ENCODE results near the gene GNA12.
A peak's percentile ranks its signal among the peaks of the same experiment; 100 is the strongest.
"Not testable (repeated sequence)": the region's sequence is repeated elsewhere in the genome, so short reads cannot be mapped to it uniquely, and the experiment has no call there.

The GNA12 gene

GRCh38 chr7:2754086-2754485, 90.0 kb downstream of the GNA12 start:
- Histone ChIP-seq H3K9me3 (ENCODE audit: control insufficient read depth, low read length) (no peaks in the 10 kb centered on the region), H3K4me1 (ENCODE audit: control insufficient read depth, insufficient read depth, low read length) (peaks cover 41% of the 10 kb centered on the region), H3K9ac (ENCODE audit: low read length) (no peak overlapping the region), H3K27me3 (replicated peaks; ENCODE audit: control insufficient read depth, insufficient read depth, low read length) (no peaks in the 10 kb centered on the region), H3K36me3 (ENCODE audit: control insufficient read depth, insufficient read depth, low read length, severe bottlenecking) (no peaks in the 10 kb centered on the region), H3K4me3 (ENCODE audit: low read length) (no peak overlapping the region)
- peak; percentile 29 for DNase-seq (ENCODE audit: low read depth)

DNA sequence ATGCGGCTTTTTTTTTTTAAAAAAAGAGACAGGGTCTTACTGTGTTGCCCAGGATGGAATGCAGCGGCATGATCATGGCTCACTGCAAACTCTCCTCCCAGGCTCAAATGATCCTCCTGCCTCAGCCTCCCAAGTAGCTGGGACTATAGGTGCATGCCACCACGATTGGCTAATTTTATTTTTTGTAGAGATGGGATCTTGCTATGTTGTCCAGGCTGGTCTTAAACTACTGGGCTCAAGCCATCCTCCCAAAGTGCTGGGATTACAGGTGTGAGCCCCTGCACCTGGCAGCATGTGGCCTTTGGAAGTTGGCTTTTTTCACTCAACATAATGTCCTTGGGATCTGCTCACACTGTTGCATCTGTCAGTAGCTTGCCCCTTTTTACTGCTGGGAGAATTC, 91.0 kb downstream of the GNA12 start:
- Histone ChIP-seq H3K4me1 (ENCODE audit: control insufficient read depth, insufficient read depth, low read length) (peaks cover 34% of the 10 kb centered on the region), H3K9me3 (ENCODE audit: control insufficient read depth, low read length) (no peaks in the 10 kb centered on the region), H3K27me3 (replicated peaks; ENCODE audit: control insufficient read depth, insufficient read depth, low read length) (no peaks in the 10 kb centered on the region), H3K36me3 (ENCODE audit: control insufficient read depth, insufficient read depth, low read length, severe bottlenecking) (no peaks in the 10 kb centered on the region), H3K4me3 (ENCODE audit: low read length) (no peak overlapping the region), H3K9ac (ENCODE audit: low read length) (no peak overlapping the region)
- no peak for DNase-seq (ENCODE audit: low read depth)

DNA sequence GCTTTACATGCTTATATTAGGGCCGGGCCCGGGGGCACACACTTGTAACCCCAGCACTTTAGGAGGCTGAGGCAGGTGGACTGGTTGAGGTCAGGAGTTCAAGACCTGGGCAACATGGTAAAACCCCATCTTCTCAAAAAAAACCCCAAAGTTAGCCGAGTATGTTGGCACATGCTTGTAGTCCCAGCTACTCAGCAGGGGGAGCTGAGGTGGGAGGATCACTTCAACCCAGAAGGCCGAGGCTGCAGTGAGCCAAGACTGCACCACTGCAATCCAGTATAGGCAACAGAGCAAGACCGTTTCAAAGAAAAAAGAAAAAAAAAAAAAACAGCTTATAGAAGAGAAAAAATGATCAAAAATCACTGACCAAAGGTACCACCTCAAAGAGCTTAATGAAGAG, 93.0 kb downstream of the GNA12 start:
- Histone ChIP-seq H3K9me3 (ENCODE audit: control insufficient read depth, low read length) (no peaks in the 10 kb centered on the region), H3K36me3 (ENCODE audit: control insufficient read depth, insufficient read depth, low read length, severe bottlenecking) (no peaks in the 10 kb centered on the region)

DNA sequence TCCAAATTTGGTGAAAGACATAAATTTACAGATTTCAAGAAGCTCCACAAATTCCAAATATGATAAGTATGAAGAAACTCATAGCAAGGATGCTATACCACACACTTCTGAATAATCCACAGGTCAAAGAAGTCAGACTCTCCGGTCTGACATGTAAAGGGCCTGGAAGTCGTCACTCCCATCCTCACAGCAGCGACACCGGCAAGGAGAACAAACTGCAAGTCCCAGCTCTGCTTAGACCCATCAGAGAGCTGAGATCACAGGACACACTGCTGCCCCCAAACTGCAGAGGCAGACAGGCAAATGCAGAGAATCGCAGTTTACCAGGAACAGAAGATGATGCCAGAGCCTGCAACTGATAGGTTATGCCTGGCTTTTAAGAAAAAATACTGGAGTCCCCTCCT, 94.1 kb downstream of the GNA12 start:
- no peak overlapping the region for H3K9ac ChIP-seq (ENCODE audit: low read length)
- H3K9me3 ChIP-seq (ENCODE audit: control insufficient read depth, low read length): no peaks in the 10 kb centered on the region
- no peak overlapping the region for H3K4me3 ChIP-seq (ENCODE audit: low read length)
- no peaks in the 10 kb centered on the region for H3K36me3 ChIP-seq (ENCODE audit: control insufficient read depth, insufficient read depth, low read length, severe bottlenecking)
- H3K27me3 ChIP-seq (replicated peaks; ENCODE audit: control insufficient read depth, insufficient read depth, low read length): no peaks in the 10 kb centered on the region
- H3K4me1 ChIP-seq (ENCODE audit: control insufficient read depth, insufficient read depth, low read length): peaks cover 17% of the 10 kb centered on the region
- no peak for DNase-seq (ENCODE audit: low read depth)

More for the DNA sequence above, 93.0 kb downstream of the GNA12 start:
- Histone ChIP-seq H3K9ac (ENCODE audit: low read length) (no peak overlapping the region), H3K4me1 (ENCODE audit: control insufficient read depth, insufficient read depth, low read length) (peaks cover 17% of the 10 kb centered on the region), H3K4me3 (ENCODE audit: low read length) (no peak overlapping the region), H3K27me3 (replicated peaks; ENCODE audit: control insufficient read depth, insufficient read depth, low read length) (no peaks in the 10 kb centered on the region)
- DNase-seq (ENCODE audit: low read depth): no peak

DNA sequence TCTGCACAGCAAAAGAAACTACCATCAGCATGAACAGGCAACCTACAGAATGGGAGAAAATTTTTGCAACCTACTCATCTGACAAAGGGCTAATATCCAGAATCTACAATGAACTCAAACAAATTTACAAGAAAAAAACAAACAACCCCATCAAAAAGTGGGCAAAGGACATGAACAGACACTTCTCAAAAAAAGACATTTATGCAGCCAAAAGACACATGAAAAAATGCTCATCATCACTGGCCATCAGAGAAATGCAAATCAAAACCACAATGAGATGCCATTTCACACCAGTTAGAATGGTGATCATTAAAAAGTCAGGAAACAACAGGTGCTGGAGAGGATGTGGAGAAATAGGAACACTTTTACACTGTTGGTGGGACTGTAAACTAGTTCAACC, 95.4 kb downstream of the GNA12 start:
- H3K4me1 ChIP-seq (ENCODE audit: control insufficient read depth, insufficient read depth, low read length): peaks cover 13% of the 10 kb centered on the region
- not testable (repeated sequence) for H3K27me3 ChIP-seq (replicated peaks; ENCODE audit: control insufficient read depth, insufficient read depth, low read length); DNase-seq (ENCODE audit: low read depth); H3K9me3 ChIP-seq (ENCODE audit: control insufficient read depth, low read length); H3K9ac ChIP-seq (ENCODE audit: low read length); H3K36me3 ChIP-seq (ENCODE audit: control insufficient read depth, insufficient read depth, low read length, severe bottlenecking); H3K4me3 ChIP-seq (ENCODE audit: low read length)

DNA sequence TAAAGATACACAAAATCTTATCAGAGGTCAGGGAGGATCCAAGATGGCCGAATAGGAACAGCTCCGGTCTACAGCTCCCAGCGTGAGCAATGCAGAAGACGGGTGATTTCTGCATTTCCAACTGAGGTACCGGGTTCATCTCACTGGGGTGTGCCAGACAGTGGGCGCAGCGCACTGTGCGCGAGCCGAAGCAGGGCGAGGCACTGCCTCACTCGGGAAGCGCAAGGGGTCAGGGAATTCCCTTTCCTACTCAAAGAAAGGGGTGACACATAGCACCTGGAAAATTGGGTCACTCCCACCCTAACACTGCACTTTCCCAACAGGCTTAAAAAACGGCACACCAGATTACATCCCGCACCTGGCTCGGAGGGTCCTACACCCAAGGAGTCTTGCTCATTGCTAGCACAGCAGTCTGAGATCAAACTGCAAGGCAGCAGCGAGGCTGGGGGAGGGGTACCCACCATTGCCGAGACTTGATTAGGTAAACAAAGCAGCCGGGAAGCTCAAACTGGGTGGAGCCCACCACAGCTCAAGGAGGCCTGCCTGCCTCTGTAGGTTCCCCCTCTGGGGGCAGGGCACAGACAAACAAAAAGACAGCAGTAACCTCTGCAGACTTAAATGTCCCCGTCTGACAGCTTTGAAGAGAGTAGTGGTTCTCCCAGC, 100.5 kb downstream of the GNA12 start:
- not testable (repeated sequence) for H3K36me3 ChIP-seq (ENCODE audit: control insufficient read depth, insufficient read depth, low read length, severe bottlenecking); H3K4me3 ChIP-seq (ENCODE audit: low read length); H3K9me3 ChIP-seq (ENCODE audit: control insufficient read depth, low read length); H3K9ac ChIP-seq (ENCODE audit: low read length); H3K27me3 ChIP-seq (replicated peaks; ENCODE audit: control insufficient read depth, insufficient read depth, low read length); DNase-seq (ENCODE audit: low read depth); H3K4me1 ChIP-seq (ENCODE audit: control insufficient read depth, insufficient read depth, low read length)

DNA sequence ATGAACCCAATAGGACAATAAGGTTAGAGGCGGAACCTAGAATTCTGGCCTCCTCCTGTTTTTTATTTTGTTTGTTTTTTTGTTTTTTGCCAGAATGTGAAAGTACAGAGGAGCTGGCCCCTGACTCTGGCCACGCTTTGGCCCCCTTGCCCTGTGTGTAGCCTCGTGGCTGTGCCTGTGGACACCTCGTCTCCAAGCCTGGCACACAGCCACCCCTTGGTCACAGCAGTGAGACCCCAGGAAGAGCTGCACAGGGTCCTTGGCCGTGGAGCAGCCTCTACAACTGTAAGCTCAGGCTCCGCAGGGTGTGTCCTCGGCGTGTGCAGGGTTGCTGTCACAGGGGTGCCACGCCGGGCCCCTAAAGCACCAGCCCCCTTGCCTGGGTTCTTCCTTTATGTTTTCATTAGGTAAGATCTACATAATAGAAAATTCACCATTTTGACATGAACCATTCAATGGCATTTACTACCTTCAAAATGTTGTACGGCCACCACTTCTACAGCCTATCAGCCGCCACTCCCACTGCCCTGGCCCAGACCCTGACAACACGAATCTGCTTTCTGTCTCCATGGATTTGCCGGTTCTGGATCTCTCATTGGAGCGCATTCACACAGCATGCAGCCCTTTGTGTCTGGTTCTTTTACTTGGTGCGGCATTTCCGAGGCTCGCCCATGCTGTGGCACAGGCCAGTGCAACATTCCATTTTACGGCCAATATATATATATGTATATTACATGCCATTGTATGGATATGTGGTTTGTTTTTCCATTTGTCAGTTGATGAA, 105.2 kb downstream of the GNA12 start:
- no peak for DNase-seq (ENCODE audit: low read depth)
- peaks cover 5% of the 10 kb centered on the region for H3K4me1 ChIP-seq (ENCODE audit: control insufficient read depth, insufficient read depth, low read length)
- H3K9ac ChIP-seq (ENCODE audit: low read length): no peak overlapping the region
- H3K27me3 ChIP-seq (replicated peaks; ENCODE audit: control insufficient read depth, insufficient read depth, low read length): no peaks in the 10 kb centered on the region
- peaks cover 13% of the 10 kb centered on the region for H3K36me3 ChIP-seq (ENCODE audit: control insufficient read depth, insufficient read depth, low read length, severe bottlenecking)
- no peak overlapping the region for H3K4me3 ChIP-seq (ENCODE audit: low read length)
- no peaks in the 10 kb centered on the region for H3K9me3 ChIP-seq (ENCODE audit: control insufficient read depth, low read length)

DNA sequence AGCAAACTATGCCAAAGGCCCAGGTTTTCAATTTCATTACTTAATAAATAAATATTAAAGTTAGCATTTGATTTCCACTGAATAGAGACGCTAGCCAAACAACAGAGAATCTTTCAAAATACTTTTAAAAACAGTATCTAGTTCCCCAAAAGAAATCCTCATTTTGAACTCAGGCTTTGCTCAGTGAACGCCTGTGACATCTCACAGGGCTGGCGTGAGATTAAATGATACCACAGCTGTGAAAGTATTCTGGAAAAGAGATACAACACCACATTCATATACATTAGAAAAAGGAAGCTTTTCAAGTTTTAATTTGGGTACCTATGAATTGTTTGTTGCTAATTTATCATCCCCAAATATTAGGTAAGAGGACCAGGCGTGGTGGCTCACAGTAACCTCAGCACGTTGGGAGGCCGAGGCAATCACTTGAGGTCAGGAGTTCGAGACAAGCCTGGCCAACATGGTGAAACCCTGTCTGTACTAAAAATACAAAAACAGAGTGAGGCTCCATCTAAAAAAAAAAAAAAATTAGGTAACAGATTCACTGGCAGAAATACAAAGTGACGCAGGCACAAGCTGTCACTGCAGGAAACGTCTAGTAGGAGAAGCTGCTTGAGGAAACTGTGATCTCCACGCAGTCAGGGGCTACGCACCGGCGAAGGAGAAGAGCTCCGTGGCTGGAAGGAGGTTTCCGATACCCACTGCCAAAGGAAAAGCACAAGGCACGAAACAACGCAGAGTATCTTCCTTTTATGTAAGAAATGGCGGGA, 106.2 kb downstream of the GNA12 start:
- H3K9ac ChIP-seq (ENCODE audit: low read length): no peak overlapping the region
- no peak for DNase-seq (ENCODE audit: low read depth)
- peaks cover 13% of the 10 kb centered on the region for H3K36me3 ChIP-seq (ENCODE audit: control insufficient read depth, insufficient read depth, low read length, severe bottlenecking)
- no peak overlapping the region for H3K4me3 ChIP-seq (ENCODE audit: low read length)
- H3K9me3 ChIP-seq (ENCODE audit: control insufficient read depth, low read length): no peaks in the 10 kb centered on the region
- H3K27me3 ChIP-seq (replicated peaks; ENCODE audit: control insufficient read depth, insufficient read depth, low read length): no peaks in the 10 kb centered on the region
- H3K4me1 ChIP-seq (ENCODE audit: control insufficient read depth, insufficient read depth, low read length): peaks cover 8% of the 10 kb centered on the region

DNA sequence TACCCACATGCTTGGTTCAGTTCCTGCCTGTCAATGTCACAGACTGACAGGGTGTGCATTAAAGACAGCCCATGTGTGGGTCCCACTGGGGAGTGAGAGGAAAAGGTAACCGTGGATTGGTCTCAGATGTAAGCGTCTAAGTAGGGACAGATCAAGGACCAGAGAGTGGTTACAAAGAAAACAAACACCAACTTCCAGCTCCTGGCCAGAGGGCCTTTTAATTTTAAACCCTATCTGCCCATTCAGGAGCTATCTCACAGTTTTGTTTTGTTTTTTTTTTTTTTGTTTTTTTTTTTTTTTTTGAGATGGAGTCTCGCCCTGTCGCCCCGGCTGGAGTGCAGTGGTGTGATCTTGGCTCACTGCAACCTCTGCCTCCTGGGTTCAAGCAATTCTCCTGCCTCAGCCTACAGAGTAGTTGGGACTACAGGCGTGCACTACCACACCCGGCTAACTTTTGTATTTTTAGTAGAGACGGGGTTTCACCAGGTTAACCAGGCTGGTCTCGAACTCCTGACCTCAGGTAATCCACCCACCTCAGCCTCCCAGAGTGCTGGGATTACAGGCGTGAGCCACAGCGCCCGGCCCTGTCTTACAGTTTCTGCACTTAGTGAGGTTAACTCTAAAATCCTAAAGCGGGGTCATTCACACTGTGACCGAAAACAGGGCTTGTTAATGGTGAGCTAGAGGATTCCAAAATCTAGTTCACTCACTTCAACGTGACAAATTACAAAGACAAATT, 106.9 kb downstream of the GNA12 start:
- not testable (repeated sequence) for H3K27me3 ChIP-seq (replicated peaks; ENCODE audit: control insufficient read depth, insufficient read depth, low read length); DNase-seq (ENCODE audit: low read depth)

DNA sequence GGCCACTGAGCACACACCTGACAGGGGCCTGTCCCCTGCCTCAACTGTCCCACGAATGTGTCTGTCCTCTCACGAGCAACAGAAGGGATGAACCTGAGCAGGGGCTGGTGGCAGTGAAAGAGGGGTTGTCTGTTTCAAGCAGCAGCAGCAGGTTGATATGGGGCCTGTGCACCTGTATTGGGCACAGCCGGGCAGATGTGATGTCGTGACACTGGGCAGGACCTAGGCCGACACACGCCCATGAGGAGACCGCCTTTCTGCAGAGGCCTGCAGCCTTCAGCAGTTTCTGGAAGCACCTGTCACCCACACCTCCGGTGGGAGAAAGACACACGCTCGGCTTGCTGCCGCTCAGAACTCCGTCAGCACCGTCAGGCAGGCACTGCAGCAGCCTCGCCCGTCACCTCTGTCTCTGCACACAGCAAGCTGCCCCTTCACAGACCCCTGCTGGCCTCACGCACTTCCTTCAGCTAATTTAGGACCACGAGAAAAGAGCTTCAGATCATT, 107.6 kb downstream of the GNA12 start:
- DNase-seq (ENCODE audit: low read depth): no peak
- Histone ChIP-seq H3K36me3 (ENCODE audit: control insufficient read depth, insufficient read depth, low read length, severe bottlenecking) (peaks cover 13% of the 10 kb centered on the region), H3K27me3 (replicated peaks; ENCODE audit: control insufficient read depth, insufficient read depth, low read length) (no peaks in the 10 kb centered on the region), H3K4me1 (ENCODE audit: control insufficient read depth, insufficient read depth, low read length) (peaks cover 11% of the 10 kb centered on the region), H3K4me3 (ENCODE audit: low read length) (no peak overlapping the region), H3K9me3 (ENCODE audit: control insufficient read depth, low read length) (no peaks in the 10 kb centered on the region), H3K9ac (ENCODE audit: low read length) (no peak overlapping the region)

More for the DNA sequence above, 106.9 kb downstream of the GNA12 start:
- not testable (repeated sequence) for H3K9ac ChIP-seq (ENCODE audit: low read length); H3K9me3 ChIP-seq (ENCODE audit: control insufficient read depth, low read length); H3K4me3 ChIP-seq (ENCODE audit: low read length)
- Histone ChIP-seq H3K4me1 (ENCODE audit: control insufficient read depth, insufficient read depth, low read length) (peaks cover 11% of the 10 kb centered on the region), H3K36me3 (ENCODE audit: control insufficient read depth, insufficient read depth, low read length, severe bottlenecking) (peaks cover 13% of the 10 kb centered on the region)
